HepG2 (cell line): ENCODE data around the gene FBXW2. TPM values are rescaled to one million over a fixed set of nuclear protein-coding genes. Genes with fewer than 3 reads are reported as not detected.

Experiments used
- ATAC-seq: fragments of 200-7000 bp; cut with Tn5 transposase; 3 replicates; pipeline ENCODE4 v1.9.1; 2020; ENCODE audit warnings: mild to moderate bottlenecking, moderate library complexity
- BruUV-seq: library from RNA; stranded (reverse); fragments of 400-500 nt; replicated peaks from 2 replicates; lab custom pipeline; 2021; lab: Mats Ljungman, UMichigan
- CTCF ChIA-PET: fragments of 300-600 bp; formaldehyde crosslinking; extraction: SDS; loops from one replicate; lab custom pipeline; 2021; ENCODE audit warnings: low total read pairs, inconsistent platforms, low intra/inter-chr PET ratio; lab: Yijun Ruan, JAX
- POLR2A ChIA-PET: fragments of 350-600 bp; sonication (Branson Sonifier 250); formaldehyde crosslinking; loops from one replicate; lab custom pipeline; 2020; ENCODE audit warnings: antibody characterized with exemption, inconsistent platforms; lab: Yijun Ruan, JAX
- DNase-seq: peaks from one replicate; pipeline ENCODE4 v3.0.0-alpha.2; 2015; ENCODE audit warnings: low spot score
- FAIRE-seq: peaks from 3 replicates; lab custom pipeline; 2011; peaks lifted over from hg19 to GRCh38; lab: Jason Lieb, UNC
- H2AFZ ChIP-seq: one replicate; pipeline ENCODE4 v1.6.1; 2011; ENCODE audit warnings: low read length, inconsistent platforms
- H3K27ac ChIP-seq: fragments of 300-600 bp; 3 replicates; pipeline ENCODE4 v1.8.0; 2011; ENCODE audit warnings: mixed run types, mild to moderate bottlenecking, mixed read lengths, low read length, inconsistent platforms; ENCODE audit not compliant: insufficient read depth; ENCODE audit errors: extremely low read length
- H3K27me3 ChIP-seq, 2 experiments: fragments of 200-600 bp in 1 of 2; 2 replicates in 1 of 2; 3 replicates in 1 of 2; pipeline versions ENCODE4 v1.6.0 to v1.8.0; 2011; ENCODE audit warnings: low read length in 2 of 2, mild to moderate bottlenecking in 2 of 2, moderate library complexity in 2 of 2, inconsistent platforms in 1 of 2; ENCODE audit not compliant: insufficient read depth in 2 of 2, control insufficient read depth in 1 of 2
- H3K36me3 ChIP-seq, 2 experiments: fragments of 200-600 bp in 1 of 2; replicated peaks in 1 of 2; 2 replicates in 1 of 2; 3 replicates in 1 of 2; pipeline versions ENCODE4 v1.5.1 to v1.8.0; 2011; ENCODE audit warnings: low read length in 2 of 2, inconsistent platforms in 1 of 2; ENCODE audit not compliant: insufficient read depth in 2 of 2, control insufficient read depth in 1 of 2
- H3K4me1 ChIP-seq: 2 replicates; pipeline ENCODE4 v1.5.1; 2012; ENCODE audit warnings: low read length, inconsistent platforms; ENCODE audit not compliant: insufficient read depth
- H3K4me2 ChIP-seq: 2 replicates; pipeline ENCODE4 v1.6.0; 2011; ENCODE audit warnings: low read depth, low read length, inconsistent platforms
- H3K4me3 ChIP-seq, 3 experiments: fragments of 200-600 bp in 1 of 3; sonication (generic), shearing (Covaris generic) in 1 of 3; replicated peaks in 1 of 3; 2 replicates each; pipeline ENCODE4 v1.5.1; 2011 to 2016; ENCODE audit warnings: low read length in 3 of 3, inconsistent platforms in 2 of 3, low read depth in 2 of 3, mild to moderate bottlenecking in 2 of 3, control low read depth in 1 of 3, mixed read lengths in 1 of 3; ENCODE audit not compliant: insufficient read depth in 1 of 3
- H3K79me2 ChIP-seq: one replicate; pipeline ENCODE4 v1.6.1; 2011; ENCODE audit warnings: low read length, inconsistent platforms; ENCODE audit not compliant: insufficient read depth
- H3K9ac ChIP-seq: 2 replicates; pipeline ENCODE4 v1.6.0; 2011; ENCODE audit warnings: mild to moderate bottlenecking, low read depth, low read length, inconsistent platforms; ENCODE audit not compliant: insufficient read depth
- H3K9me3 ChIP-seq: 2 replicates; pipeline ENCODE4 v1.5.1; 2012; ENCODE audit warnings: mild to moderate bottlenecking, low read length
- H4K20me1 ChIP-seq: 2 replicates; pipeline ENCODE4 v1.6.0; 2011; ENCODE audit warnings: inconsistent platforms, mild to moderate bottlenecking, low read length, moderate library complexity; ENCODE audit not compliant: insufficient read depth
- ATF7-NPFF ChIP-seq: sonication (generic); formaldehyde crosslinking; IDR thresholded peaks from 2 replicates; pipeline ENCODE4 v1.8.1; 2023; ENCODE audit warnings: mild to moderate bottlenecking, low read depth, missing genetic modification reagents, moderate library complexity
- GATA4 ChIP-seq: sonication (generic); IDR thresholded peaks from 2 replicates; pipeline ENCODE4 v1.6.1; 2016; ENCODE audit warnings: antibody characterized with exemption, low read depth, borderline replicate concordance
- HDAC2 ChIP-seq: sonication (generic); formaldehyde crosslinking; IDR thresholded peaks from 2 replicates; pipeline ENCODE4 v1.4.0; 2020; ENCODE audit warnings: missing genetic modification reagents
- IKZF4 ChIP-seq: sonication (generic); formaldehyde crosslinking; IDR thresholded peaks from 2 replicates; pipeline ENCODE4 v1.5.1; 2020; ENCODE audit warnings: borderline replicate concordance, mild to moderate bottlenecking, low read depth, missing genetic modification reagents; ENCODE audit errors: not compliant biosample characterization
- JUNB ChIP-seq: sonication (generic); formaldehyde crosslinking; IDR thresholded peaks from 2 replicates; pipeline ENCODE4 v1.8.0; 2022; ENCODE audit warnings: missing genetic modification reagents, mild to moderate bottlenecking, borderline replicate concordance
- MAF1 ChIP-seq: sonication (generic); formaldehyde crosslinking; IDR thresholded peaks from 2 replicates; pipeline ENCODE4 v1.5.0; 2020; ENCODE audit warnings: missing genetic modification reagents, borderline replicate concordance
- NKX3-1 ChIP-seq: sonication (generic); formaldehyde crosslinking; IDR thresholded peaks from 2 replicates; pipeline ENCODE4 v1.5.0; 2020; ENCODE audit warnings: missing genetic modification reagents
- THRA ChIP-seq: sonication (generic); formaldehyde crosslinking; IDR thresholded peaks from 2 replicates; pipeline ENCODE4 v1.4.0; 2020; ENCODE audit warnings: missing genetic modification reagents, borderline replicate concordance
- ZBTB38 ChIP-seq: sonication (generic); formaldehyde crosslinking; IDR thresholded peaks from 2 replicates; pipeline ENCODE4 v1.5.1; 2020; ENCODE audit warnings: mild to moderate bottlenecking, missing genetic modification reagents
- ZFX ChIP-seq: sonication (generic); formaldehyde crosslinking; IDR thresholded peaks from 2 replicates; pipeline ENCODE4 v1.4.0; 2020; ENCODE audit warnings: mild to moderate bottlenecking, low read depth, missing genetic modification reagents, moderate library complexity
- ZMYM2 ChIP-seq: sonication (generic); formaldehyde crosslinking; IDR thresholded peaks from 2 replicates; pipeline ENCODE4 v1.8.0; 2022; ENCODE audit warnings: mild to moderate bottlenecking, missing genetic modification reagents
- WGBS: methylation state at CpG from one replicate; pipeline ENCODE4 v1.1.6; 2017; ENCODE audit warnings: low lambda C conversion rate; 5-methylcytosine and 5-hydroxymethylcytosine counted together
- in situ Hi-C: cut with HindIII; loops from 2 replicates; pipeline ENCODE4 v1.10.0; 2017; ENCODE audit warnings: low pct_unique_long_range_greater_than_20kb; ENCODE audit not compliant: extremely low pct_ligation_motif_present
- intact Hi-C: fragments of 100-400 bp; cut with micrococcal nuclease; formaldehyde crosslinking; loops from one replicate; pipeline ENCODE4 v1.10.0; 2022; ENCODE audit not compliant: unreplicated experiment
- polyA plus RNA-seq, 8 experiments: library from polyadenylated mRNA; depleted of rRNA in 3 of 8; stranded (reverse) in 7 of 8; unstranded in 1 of 8; fragments of >200 nt; fragmentation: Illumina TruSeq in 4 of 8; extraction: Trizol in 4 of 8; gene quantifications; 2 replicates each; pipeline versions ENCODE4 v1.2.1 to v1.2.3, GENCODE V29; 2011 to 2016; ENCODE audit warnings: low read depth in 4 of 8, missing spikeins in 1 of 8, mixed read lengths in 1 of 8; ENCODE audit not compliant: insufficient read depth in 1 of 8
- total RNA-seq, 5 experiments: library from RNA; depleted of rRNA; stranded (reverse); fragments of >200 nt; fragmentation: Illumina TruSeq; extraction: Trizol; gene quantifications; 2 replicates each; pipeline ENCODE4 v1.2.3, GENCODE V29; 2016; ENCODE audit warnings: low read depth in 1 of 5
- TF ChIP-seq, protein P1 (sequence below): sonication (generic); formaldehyde crosslinking; IDR thresholded peaks from 2 replicates; pipeline ENCODE4 v1.9.0; 2021; ENCODE audit warnings: missing genetic modification reagents, mild to moderate bottlenecking, borderline replicate concordance
- TF ChIP-seq, protein P2 (sequence below): sonication (generic); formaldehyde crosslinking; IDR thresholded peaks from 2 replicates; pipeline ENCODE4 v1.4.0; 2020; ENCODE audit warnings: missing genetic modification reagents, mild to moderate bottlenecking, borderline replicate concordance

FBXW2 gene
- total and polyA plus RNA-seq, 2 of the 13 experiments (the other 11 are each of a cell fraction or from before 2014, with no cell fraction given): 35.4 to 43.1 TPM

DNA sequence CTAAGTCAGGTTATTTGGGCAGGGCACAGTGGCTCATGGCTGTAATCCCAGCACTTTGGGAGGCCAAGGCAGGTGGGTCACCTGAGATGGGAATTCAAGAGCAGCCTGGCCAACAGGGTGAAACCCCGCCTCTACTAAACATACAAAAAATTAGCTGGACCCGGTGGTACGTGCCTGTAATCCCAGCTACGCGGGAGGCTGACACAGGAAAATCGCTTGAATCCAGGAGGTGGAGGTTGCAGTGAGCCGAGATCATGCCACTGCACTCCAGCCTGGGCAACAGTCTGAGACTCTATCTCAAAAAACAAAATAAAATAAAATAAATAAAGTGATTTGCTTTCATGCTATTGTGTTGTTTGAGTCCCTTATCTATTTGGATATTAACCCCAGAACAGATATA, 8.2 kb upstream of the FBXW2 start:
- H3K79me2 ChIP-seq: no peaks in the 10 kb centered on the region
- no peaks in the 10 kb centered on the region for H3K27me3 ChIP-seq
- no TSS peak for BruUV-seq
- FAIRE-seq: no peak
- no peaks in the 10 kb centered on the region for H4K20me1 ChIP-seq
- intact Hi-C loops: no loop called here
- no peak for DNase-seq
- TF ChIP-seq HDAC2: no peak
- TF ChIP-seq ZBTB38: no peak
- TF ChIP-seq NKX3-1 (CRISPR knock-in tag): no peak
- TF ChIP-seq ZFX: no peak
- no peak for TF ChIP-seq GATA4
- TF ChIP-seq, protein P1, sequence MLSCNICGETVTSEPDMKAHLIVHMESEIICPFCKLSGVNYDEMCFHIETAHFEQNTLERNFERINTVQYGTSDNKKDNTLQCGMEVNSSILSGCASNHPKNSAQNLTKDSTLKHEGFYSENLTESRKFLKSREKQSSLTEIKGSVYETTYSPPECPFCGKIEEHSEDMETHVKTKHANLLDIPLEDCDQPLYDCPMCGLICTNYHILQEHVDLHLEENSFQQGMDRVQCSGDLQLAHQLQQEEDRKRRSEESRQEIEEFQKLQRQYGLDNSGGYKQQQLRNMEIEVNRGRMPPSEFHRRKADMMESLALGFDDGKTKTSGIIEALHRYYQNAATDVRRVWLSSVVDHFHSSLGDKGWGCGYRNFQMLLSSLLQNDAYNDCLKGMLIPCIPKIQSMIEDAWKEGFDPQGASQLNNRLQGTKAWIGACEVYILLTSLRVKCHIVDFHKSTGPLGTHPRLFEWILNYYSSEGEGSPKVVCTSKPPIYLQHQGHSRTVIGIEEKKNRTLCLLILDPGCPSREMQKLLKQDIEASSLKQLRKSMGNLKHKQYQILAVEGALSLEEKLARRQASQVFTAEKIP (CRISPR knock-in tag): no peak
- no peak for TF ChIP-seq IKZF4 (CRISPR knock-in tag)
- TF ChIP-seq, protein P2, sequence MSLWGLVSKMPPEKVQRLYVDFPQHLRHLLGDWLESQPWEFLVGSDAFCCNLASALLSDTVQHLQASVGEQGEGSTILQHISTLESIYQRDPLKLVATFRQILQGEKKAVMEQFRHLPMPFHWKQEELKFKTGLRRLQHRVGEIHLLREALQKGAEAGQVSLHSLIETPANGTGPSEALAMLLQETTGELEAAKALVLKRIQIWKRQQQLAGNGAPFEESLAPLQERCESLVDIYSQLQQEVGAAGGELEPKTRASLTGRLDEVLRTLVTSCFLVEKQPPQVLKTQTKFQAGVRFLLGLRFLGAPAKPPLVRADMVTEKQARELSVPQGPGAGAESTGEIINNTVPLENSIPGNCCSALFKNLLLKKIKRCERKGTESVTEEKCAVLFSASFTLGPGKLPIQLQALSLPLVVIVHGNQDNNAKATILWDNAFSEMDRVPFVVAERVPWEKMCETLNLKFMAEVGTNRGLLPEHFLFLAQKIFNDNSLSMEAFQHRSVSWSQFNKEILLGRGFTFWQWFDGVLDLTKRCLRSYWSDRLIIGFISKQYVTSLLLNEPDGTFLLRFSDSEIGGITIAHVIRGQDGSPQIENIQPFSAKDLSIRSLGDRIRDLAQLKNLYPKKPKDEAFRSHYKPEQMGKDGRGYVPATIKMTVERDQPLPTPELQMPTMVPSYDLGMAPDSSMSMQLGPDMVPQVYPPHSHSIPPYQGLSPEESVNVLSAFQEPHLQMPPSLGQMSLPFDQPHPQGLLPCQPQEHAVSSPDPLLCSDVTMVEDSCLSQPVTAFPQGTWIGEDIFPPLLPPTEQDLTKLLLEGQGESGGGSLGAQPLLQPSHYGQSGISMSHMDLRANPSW (CRISPR knock-in tag): no peak
- TF ChIP-seq JUNB (CRISPR knock-in tag): no peak
- no peak for TF ChIP-seq THRA (CRISPR knock-in tag)
- no peak for TF ChIP-seq ATF7-NPFF (CRISPR knock-in tag)
- TF ChIP-seq MAF1 (CRISPR knock-in tag): no peak
- no peak for TF ChIP-seq ZMYM2 (CRISPR knock-in tag)
- WGBS: 84% methylated on average over 7 of the region's 7 CpGs
- H2AFZ ChIP-seq: no peak overlapping the region
- peaks cover 16% of the 10 kb centered on the region for H3K9me3 ChIP-seq
- no peak overlapping the region for H3K4me2 ChIP-seq
- H3K4me1 ChIP-seq: no peaks in the 10 kb centered on the region
- in situ Hi-C loops: no loop called here
- no peak overlapping the region for H3K9ac ChIP-seq
- no peaks in the 10 kb centered on the region for H3K36me3 ChIP-seq
- H3K4me3 ChIP-seq: no peak overlapping the region
- ChIA-PET CTCF (no interaction called here), POLR2A (interaction anchor here (1.4 kb wide), 1 partner anchor 8 kb away, joined by 3 read pairs; the partner anchor contains the start of gene FBXW2)
- no peak for ATAC-seq
- H3K27ac ChIP-seq: no peak overlapping the region
